ENCODE measurements around the gene SLC38A8. TPM values are rescaled to one million over a fixed set of nuclear protein-coding genes. Genes with fewer than 3 reads are reported as not detected.

The SLC38A8 gene
- total RNA-seq, 1 experiment from 2014 or later = 0.35 TPM

DNA sequence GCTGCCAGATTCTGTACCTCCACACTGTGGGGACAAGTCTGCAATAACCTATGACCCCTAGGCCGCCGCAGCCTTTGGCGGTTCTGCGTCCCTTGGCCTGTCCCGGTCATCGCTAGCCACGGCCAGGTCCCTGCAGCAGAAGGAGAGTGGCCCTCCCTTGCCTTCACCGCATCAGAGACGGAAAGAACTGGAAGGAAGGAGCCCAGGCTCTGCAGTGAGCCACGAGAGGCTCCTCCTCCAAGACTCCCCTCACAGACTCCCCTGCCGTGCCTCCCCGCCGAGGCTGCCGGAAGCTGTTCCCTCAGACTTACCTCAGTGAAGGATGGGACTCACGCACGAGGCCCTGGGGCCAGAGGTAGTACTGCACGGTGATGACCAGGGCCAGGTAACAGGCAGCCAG lies 11.0 kb downstream of the SLC38A8 start:
- no CpG with 5 or more reads among the region's 17 CpGs for WGBS (ENCODE audit: extremely low coverage, insufficient read length, low lambda C conversion rate)
- peaks cover 3 to 4% of the 10 kb centered on the region in 2 experiments for H3K9me3 Mint-ChIP-seq
- no peaks in the 10 kb centered on the region for H3K4me1 ChIP-seq (ENCODE audit: insufficient read depth, low read length)

More for the DNA sequence above, 11.0 kb downstream of the SLC38A8 start:
- no peak overlapping the region for H3K18ac ChIP-seq (ENCODE audit: insufficient read length, low read depth, low read length)
- no peak overlapping the region for H3K9ac ChIP-seq (ENCODE audit: extremely low read depth, insufficient read length, low read length)
- H3K56ac ChIP-seq (ENCODE audit: insufficient read length, low read depth, low read length) = no peak overlapping the region
- H2BK15ac ChIP-seq (ENCODE audit: low read depth, low read length) = no peak overlapping the region
- no peaks in the 10 kb centered on the region for H3K79me2 ChIP-seq (ENCODE audit: insufficient read depth, low read length)
- no peak overlapping the region for H4K5ac ChIP-seq (ENCODE audit: insufficient read length, low read depth, low read length)
- peak overlapping the region in 2 of 3 experiments; percentile 12 to 67; a peak in 2 of 7 replicates for H3K27ac Mint-ChIP-seq
- no peak overlapping the region for H3T11ph ChIP-seq (ENCODE audit: low read length)
- no peak overlapping the region for H2BK20ac ChIP-seq (ENCODE audit: low read depth, low read length, poor library complexity, severe bottlenecking)
- peaks cover 0 to 4% (median 1%) of the 10 kb centered on the region in 3 experiments; a peak in 2 of 7 replicates for H3K36me3 Mint-ChIP-seq (ENCODE audit: insufficient read depth in 1 of 3, low read depth in 3 of 3)
- TF ChIP-seq, protein P1, sequence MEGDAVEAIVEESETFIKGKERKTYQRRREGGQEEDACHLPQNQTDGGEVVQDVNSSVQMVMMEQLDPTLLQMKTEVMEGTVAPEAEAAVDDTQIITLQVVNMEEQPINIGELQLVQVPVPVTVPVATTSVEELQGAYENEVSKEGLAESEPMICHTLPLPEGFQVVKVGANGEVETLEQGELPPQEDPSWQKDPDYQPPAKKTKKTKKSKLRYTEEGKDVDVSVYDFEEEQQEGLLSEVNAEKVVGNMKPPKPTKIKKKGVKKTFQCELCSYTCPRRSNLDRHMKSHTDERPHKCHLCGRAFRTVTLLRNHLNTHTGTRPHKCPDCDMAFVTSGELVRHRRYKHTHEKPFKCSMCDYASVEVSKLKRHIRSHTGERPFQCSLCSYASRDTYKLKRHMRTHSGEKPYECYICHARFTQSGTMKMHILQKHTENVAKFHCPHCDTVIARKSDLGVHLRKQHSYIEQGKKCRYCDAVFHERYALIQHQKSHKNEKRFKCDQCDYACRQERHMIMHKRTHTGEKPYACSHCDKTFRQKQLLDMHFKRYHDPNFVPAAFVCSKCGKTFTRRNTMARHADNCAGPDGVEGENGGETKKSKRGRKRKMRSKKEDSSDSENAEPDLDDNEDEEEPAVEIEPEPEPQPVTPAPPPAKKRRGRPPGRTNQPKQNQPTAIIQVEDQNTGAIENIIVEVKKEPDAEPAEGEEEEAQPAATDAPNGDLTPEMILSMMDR (conservative IDR thresholded peaks at IDR 0.05) = no peak
- H3K9me3 ChIP-seq (ENCODE audit: control insufficient read depth, low read depth, low read length) = no peaks in the 10 kb centered on the region
- H3K27ac ChIP-seq (ENCODE audit: insufficient read length, low read depth, low read length) = no peak overlapping the region
- no peak overlapping the region for H3K4ac ChIP-seq (ENCODE audit: low read depth, low read length)
- no peak overlapping the region for H3K23ac ChIP-seq (ENCODE audit: insufficient read length, low read depth, low read length)
- H2AFZ ChIP-seq (ENCODE audit: low read length) = no peak overlapping the region
- no peaks in the 10 kb centered on the region for H3K23me2 ChIP-seq (ENCODE audit: insufficient read length, low read depth, low read length, poor library complexity, severe bottlenecking)
- H3K4me2 ChIP-seq (ENCODE audit: insufficient read depth, insufficient read length, low read length) = no peak overlapping the region
- no peak for DNase-seq
- no peaks in the 10 kb centered on the region for H3K79me1 ChIP-seq (ENCODE audit: insufficient read depth, low read depth, low read length, poor library complexity, severe bottlenecking)
- H3K27me3 ChIP-seq (ENCODE audit: insufficient read depth, low read length) = no peaks in the 10 kb centered on the region
- H2BK5ac ChIP-seq (ENCODE audit: insufficient read length, low read length) = no peak overlapping the region
- H2BK12ac ChIP-seq (ENCODE audit: insufficient read length, low read depth, low read length) = no peak overlapping the region
- peak overlapping the region in 1 of 2 experiments; percentile 18; a peak in 1 of 5 replicates for H3K4me3 Mint-ChIP-seq
- H4K20me1 ChIP-seq (ENCODE audit: control insufficient read depth, insufficient read depth, insufficient read length) = no peaks in the 10 kb centered on the region
- no peak overlapping the region for H4K8ac ChIP-seq (replicated peaks; ENCODE audit: insufficient read length, low read depth, low read length)
- peaks cover 13% of the 10 kb centered on the region for H3K27me3 Mint-ChIP-seq (ENCODE audit: low read depth)
- H3K14ac ChIP-seq (ENCODE audit: insufficient read depth, low read length) = no peak overlapping the region; the same call in 1 of the 2 replicates
- no peak overlapping the region for H2BK120ac ChIP-seq (ENCODE audit: low read depth, low read length, poor library complexity, severe bottlenecking)
- H2AK5ac ChIP-seq (ENCODE audit: insufficient read length, low read length) = no peak overlapping the region
- peaks cover 24 to 36% of the 10 kb centered on the region in 2 experiments for H3K4me1 Mint-ChIP-seq
- no peak overlapping the region for H4K91ac ChIP-seq (ENCODE audit: insufficient read length, low read depth, low read length)
